T-helper 1 cell treated with Interleukin-12 subunit alpha and Interleukin-12 subunit beta and Interleukin-4 antibody, amounts not matched to agents 30 ng/mL and 1 ng/mL, for 36 hours (primary cell): Measurements from ENCODE around the gene DPF1. TPM values are rescaled to one million over a fixed set of nuclear protein-coding genes. Genes with fewer than 3 reads are reported as not detected.

Experiments used
- intact Hi-C: fragments of 100-400 bp; cut with micrococcal nuclease; formaldehyde crosslinking; loops from one replicate; pipeline ENCODE4 v1.15.1; 2024
- total RNA-seq: library from RNA; stranded (reverse); gene quantifications from 2 replicates; pipeline ENCODE4 v1.2.3, GENCODE V29; 2022

DPF1 gene
- total RNA-seq, 1 donor from 2014 or later, result 1.3 TPM

GRCh38 chr19:38221919-38222830, 1.8 kb downstream of the DPF1 start:
- intact Hi-C loops, result no loop called here

- intact Hi-C loops, result no loop called here
Measured at GRCh38 chr19:38221421-38221820, 2.6 kb downstream of the DPF1 start.

GRCh38 chr19:38219221-38219620, 4.8 kb downstream of the DPF1 start:
- intact Hi-C loops, result no loop called here

- intact Hi-C loops, result no loop called here
Measured at GRCh38 chr19:38218204-38218603, 5.8 kb downstream of the DPF1 start.

GRCh38 chr19:38216785-38217641, 7.0 kb downstream of the DPF1 start:
- intact Hi-C loops, result no loop called here

GRCh38 chr19:38213911-38214625, 10.0 kb downstream of the DPF1 start:
- intact Hi-C loops, result no loop called here

- intact Hi-C loops, result no loop called here
Measured at GRCh38 chr19:38213469-38213868, 10.6 kb downstream of the DPF1 start.

GRCh38 chr19:38211766-38212165, 12.3 kb downstream of the DPF1 start:
- intact Hi-C loops, result no loop called here

GRCh38 chr19:38211151-38211591, 12.9 kb downstream of the DPF1 start:
- intact Hi-C loops, result no loop called here

- intact Hi-C loops, result no loop called here
Measured at GRCh38 chr19:38210458-38210987, 13.5 kb downstream of the DPF1 start.

- intact Hi-C loops, result no loop called here
Measured at GRCh38 chr19:38209671-38210457, 14.2 kb downstream of the DPF1 start.

- intact Hi-C loops, result no loop called here
Measured at GRCh38 chr19:38209152-38209551, 14.9 kb downstream of the DPF1 start.

GRCh38 chr19:38208571-38208970, 15.5 kb downstream of the DPF1 start:
- intact Hi-C loops, result no loop called here

- intact Hi-C loops, result no loop called here
Measured at GRCh38 chr19:38207543-38207942, 16.5 kb downstream of the DPF1 start.

GRCh38 chr19:38206928-38207327, 17.1 kb downstream of the DPF1 start:
- intact Hi-C loops, result no loop called here

GRCh38 chr19:38206006-38206745, 17.8 kb downstream of the DPF1 start:
- intact Hi-C loops, result no loop called here

GRCh38 chr19:38204728-38205127, 19.3 kb downstream of the DPF1 start:
- intact Hi-C loops, result no loop called here

- intact Hi-C loops, result no loop called here
Measured at GRCh38 chr19:38204096-38204495, 19.9 kb downstream of the DPF1 start.

GRCh38 chr19:38203197-38203596, 20.8 kb downstream of the DPF1 start:
- intact Hi-C loops, result no loop called here

- intact Hi-C loops, result no loop called here
Measured at GRCh38 chr19:38202504-38202903, 21.5 kb downstream of the DPF1 start.
